Upper lobe of left lung (tissue), 4 donors: ENCODE measurements around the gene CLCN2.

Experiments
- CTCF ChIP-seq, 6 experiments: fragments of 450-650 bp in 4 of 6; fragments of 200-600 bp in 2 of 6; sonication (generic) in 2 of 6; IDR thresholded peaks; one replicate each; pipeline ENCODE4 v1.5.1; 2016 to 2019; ENCODE audit warnings: antibody characterized with exemption in 6 of 6
- EP300 ChIP-seq, 4 donors: sonication (generic); formaldehyde crosslinking; IDR thresholded peaks; one replicate each; pipeline ENCODE4 v1.5.1; 2017; ENCODE audit warnings: antibody characterized with exemption in 4 of 4, control low read depth in 2 of 4
- POLR2A ChIP-seq, 4 donors: fragments of 450-650 bp; IDR thresholded peaks; one replicate each; pipeline ENCODE4 v1.5.1; 2016 to 2017; ENCODE audit warnings: antibody characterized with exemption in 4 of 4, mild to moderate bottlenecking in 2 of 4
- POLR2AphosphoS5 ChIP-seq, 2 donors: sonication (generic); formaldehyde crosslinking; IDR thresholded peaks; one replicate each; pipeline ENCODE4 v1.5.1; 2017; ENCODE audit warnings: antibody characterized with exemption in 2 of 2

DNA sequence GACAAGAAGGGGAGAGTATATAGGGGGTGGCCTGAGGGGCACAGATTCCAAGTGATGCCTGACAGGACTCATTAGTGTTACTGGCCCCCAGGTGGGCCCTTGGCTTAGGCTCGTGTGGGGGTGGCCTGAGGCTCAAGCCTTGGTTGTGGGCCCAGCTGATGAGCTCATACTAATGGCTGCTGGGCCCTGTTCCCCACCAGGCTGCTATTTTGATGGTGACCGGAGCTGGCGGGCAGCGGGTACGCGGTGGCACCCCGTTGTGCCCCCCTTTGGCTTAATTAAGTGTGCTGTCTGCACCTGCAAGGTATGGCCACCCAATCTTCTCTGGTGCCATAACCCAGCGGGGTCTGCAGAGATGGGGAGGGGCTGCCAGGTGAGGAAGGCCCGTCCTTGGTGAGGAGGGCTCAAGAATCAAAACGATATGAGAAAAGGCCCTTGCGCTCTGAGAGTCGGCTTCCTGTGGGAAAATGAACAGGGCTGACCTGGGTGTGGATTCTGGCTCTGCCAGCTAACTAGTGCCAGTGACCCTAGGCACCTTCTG lies 25.8 kb upstream of the CLCN2 start:
- TF ChIP-seq CTCF (IDR thresholded peaks at IDR 0.05) (no peak), POLR2A (IDR thresholded peaks at IDR 0.05) (no peak), EP300 (IDR thresholded peaks at IDR 0.05) (no peak), POLR2AphosphoS5 (IDR thresholded peaks at IDR 0.05) (no peak)
